Fibroblast of pulmonary artery (primary cell): ENCODE data around the gene FBXW2.

Experiments used
- DNase-seq: peaks from one replicate; pipeline ENCODE4 v3.0.0-alpha.2; 2010; ENCODE audit warnings: low read depth
- H3K4me3 ChIP-seq: replicated peaks from 2 replicates; pipeline ENCODE4 v1.5.1; 2011; ENCODE audit warnings: low read depth, mild to moderate bottlenecking, control low read depth, low read length, moderate library complexity
- TF ChIP-seq, protein P1 (sequence below): IDR thresholded peaks from 2 replicates; pipeline ENCODE4 v1.5.1; 2011; ENCODE audit warnings: mild to moderate bottlenecking, control low read depth, low read length, inconsistent platforms; ENCODE audit errors: missing control alignments

FBXW2 gene

DNA sequence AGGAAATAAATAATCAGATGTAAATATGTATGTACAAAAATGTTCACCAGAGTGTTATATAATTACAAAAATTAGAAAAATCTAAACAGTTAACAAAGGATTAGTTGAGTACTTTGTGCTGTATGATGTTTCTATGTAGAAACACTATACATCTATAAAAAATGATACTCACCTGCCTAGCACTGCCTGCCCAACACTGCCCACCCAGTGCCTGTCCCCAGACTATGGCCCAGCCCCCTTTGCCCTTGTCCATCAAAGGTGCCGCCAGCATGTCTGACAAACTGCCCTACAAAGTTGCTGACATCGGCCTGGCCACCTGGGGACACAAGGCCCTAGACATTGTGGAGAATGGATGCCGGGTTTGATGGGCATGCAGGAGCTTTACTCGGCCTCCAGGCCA, 72.8 kb downstream of the FBXW2 start:
- H3K4me3 ChIP-seq, result no peak overlapping the region
- TF ChIP-seq, protein P1, sequence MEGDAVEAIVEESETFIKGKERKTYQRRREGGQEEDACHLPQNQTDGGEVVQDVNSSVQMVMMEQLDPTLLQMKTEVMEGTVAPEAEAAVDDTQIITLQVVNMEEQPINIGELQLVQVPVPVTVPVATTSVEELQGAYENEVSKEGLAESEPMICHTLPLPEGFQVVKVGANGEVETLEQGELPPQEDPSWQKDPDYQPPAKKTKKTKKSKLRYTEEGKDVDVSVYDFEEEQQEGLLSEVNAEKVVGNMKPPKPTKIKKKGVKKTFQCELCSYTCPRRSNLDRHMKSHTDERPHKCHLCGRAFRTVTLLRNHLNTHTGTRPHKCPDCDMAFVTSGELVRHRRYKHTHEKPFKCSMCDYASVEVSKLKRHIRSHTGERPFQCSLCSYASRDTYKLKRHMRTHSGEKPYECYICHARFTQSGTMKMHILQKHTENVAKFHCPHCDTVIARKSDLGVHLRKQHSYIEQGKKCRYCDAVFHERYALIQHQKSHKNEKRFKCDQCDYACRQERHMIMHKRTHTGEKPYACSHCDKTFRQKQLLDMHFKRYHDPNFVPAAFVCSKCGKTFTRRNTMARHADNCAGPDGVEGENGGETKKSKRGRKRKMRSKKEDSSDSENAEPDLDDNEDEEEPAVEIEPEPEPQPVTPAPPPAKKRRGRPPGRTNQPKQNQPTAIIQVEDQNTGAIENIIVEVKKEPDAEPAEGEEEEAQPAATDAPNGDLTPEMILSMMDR, result no peak
- DNase-seq, result no peak

DNA sequence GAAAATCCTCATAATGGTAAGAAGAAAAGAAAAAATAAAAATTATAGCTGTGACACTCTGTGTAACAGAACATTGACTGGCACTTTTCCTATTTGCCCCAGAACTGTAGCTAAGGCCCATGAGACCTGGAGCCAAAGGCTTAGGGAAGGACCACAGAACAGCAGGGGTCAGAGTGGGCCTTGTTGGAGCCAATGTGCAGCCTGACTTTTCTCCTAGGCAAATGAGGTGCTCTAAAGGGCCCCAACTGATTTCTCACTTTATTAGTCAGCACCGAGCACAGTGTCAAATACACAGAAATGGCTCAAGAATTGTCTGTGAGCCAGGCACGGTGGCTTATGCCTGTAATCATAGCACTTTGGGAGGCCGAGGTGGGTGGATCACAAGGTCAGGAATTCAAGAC, 74.9 kb downstream of the FBXW2 start:
- no peak overlapping the region for H3K4me3 ChIP-seq
- TF ChIP-seq, protein P1, result no peak
- no peak for DNase-seq

DNA sequence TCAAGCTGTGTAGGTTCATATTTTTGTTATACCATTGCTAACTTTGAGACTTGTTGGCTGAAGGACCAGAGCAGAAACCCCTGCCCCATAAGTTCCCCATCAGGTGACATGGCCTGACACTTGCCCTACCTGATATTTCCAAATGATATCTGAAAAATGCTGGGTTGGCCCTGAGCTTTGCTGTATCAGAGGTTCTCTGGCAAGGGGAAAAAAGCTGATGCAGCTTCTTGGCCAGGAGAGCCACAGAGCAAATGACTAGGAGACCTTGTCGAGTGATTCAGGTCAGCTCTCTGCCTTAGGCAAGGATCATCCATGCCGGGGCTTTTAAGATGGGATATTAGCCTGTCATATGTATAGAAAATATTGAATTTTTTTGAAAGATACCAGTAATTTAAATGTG, 76.0 kb downstream of the FBXW2 start:
- no peak for DNase-seq
- TF ChIP-seq, protein P1, result no peak
- no peak overlapping the region for H3K4me3 ChIP-seq

DNA sequence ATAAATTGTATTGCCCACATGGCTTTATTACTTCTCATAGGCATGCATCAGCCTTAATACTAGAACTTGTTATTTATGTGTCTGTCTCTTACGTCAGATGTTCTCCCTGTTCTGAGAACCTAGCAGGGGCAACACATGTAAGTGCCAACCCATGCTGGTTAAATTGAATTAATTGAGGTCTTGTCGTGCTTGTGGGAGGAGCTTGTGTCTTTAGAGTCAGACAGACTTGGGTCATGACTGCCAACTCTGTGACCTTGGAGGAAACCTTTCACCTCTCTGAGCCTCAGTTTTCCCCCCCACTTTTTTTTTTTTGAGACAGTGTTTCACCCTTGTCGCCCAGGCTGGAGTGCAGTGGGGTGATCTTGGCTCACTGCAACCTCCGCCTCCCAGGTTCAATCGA, 76.7 kb downstream of the FBXW2 start:
- H3K4me3 ChIP-seq, result no peak overlapping the region
- no peak for DNase-seq
- TF ChIP-seq, protein P1, result no peak

DNA sequence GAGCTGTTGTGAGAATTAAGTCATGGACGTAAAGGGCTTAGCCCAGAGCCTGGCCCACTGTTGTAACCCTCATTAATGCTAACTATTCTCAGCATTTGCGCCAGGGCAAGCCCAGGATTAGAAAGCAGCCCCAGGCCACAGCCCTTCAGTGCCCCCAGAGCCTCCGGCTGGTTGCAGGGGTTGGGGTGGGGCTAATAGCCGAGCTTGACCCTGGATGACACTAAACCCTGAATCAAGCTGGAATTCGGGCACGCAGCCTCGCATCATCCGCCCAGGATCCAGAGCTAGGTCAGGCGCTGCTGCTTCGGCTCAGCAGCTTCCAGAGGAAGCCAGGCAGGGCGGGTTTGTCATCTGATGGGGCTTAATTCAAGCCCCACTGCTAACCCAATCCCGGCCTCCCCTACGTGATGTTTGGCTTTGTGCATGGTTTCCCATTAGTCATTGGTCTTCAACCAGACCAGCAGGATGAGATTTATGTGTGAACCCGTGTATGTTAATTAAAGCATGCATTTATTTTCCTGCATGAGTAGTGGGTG, 77.8 kb downstream of the FBXW2 start:
- H3K4me3 ChIP-seq, result no peak overlapping the region
- peak; percentile 54 for DNase-seq
- TF ChIP-seq, protein P1, result no peak

DNA sequence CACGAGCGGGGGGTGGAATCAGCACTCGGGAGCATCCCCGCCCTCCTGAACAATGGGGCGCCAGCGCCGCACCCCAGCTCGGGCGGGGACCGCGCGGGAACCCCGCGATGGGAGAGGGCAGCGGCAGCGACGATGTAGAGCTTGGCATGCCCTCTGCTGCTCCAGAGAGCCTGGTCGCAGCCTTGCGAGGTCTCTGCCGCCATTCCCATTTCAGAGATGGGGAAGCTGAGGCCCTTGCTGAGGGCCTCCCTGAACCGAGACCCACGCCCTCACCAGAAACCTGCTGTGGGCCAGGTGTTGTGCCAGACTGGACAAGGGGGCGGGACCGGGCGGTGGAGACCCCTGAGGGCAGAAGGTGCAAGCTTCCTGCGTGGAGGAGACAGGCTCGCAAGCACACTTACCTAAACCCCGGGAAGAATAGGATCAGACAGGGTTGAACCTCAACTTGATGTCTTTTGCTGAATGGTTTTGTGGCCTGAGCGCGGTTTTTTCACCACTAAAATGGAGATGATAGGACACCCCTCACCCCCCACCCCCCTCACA, 78.3 kb downstream of the FBXW2 start:
- TF ChIP-seq, protein P1, result no peak
- no peak for DNase-seq
- H3K4me3 ChIP-seq, result peak overlapping the region; percentile 66
